Upper lobe of left lung (tissue), 6 donors: ENCODE data around the gene SCN4B. TPM values are rescaled to one million over a fixed set of nuclear protein-coding genes. Genes with fewer than 3 reads are reported as not detected.

Experiments
- ATAC-seq, 2 donors: fragments of 200-7000 bp; cut with Tn5 transposase; one replicate each; pipeline ENCODE4 v1.9.1; 2022; ENCODE audit warnings: mild to moderate bottlenecking in 2 of 2, moderate library complexity in 2 of 2; ENCODE audit not compliant: low FRiP score in 2 of 2
- DNase-seq, 2 donors: peaks; one replicate each; pipeline ENCODE4 v3.0.0-alpha.2; 2019 to 2020
- H3K27ac ChIP-seq, 4 donors: fragments of 200-600 bp; sonication (generic); one replicate each; pipeline ENCODE4 v1.5.1; 2016 to 2019
- H3K27me3 ChIP-seq, 4 donors: fragments of 200-600 bp; sonication (generic); one replicate each; pipeline ENCODE4 v1.5.1; 2017 to 2019
- H3K36me3 ChIP-seq, 4 donors: fragments of 200-600 bp; sonication (generic); one replicate each; pipeline ENCODE4 v1.5.1; 2016 to 2019
- H3K4me1 ChIP-seq, 4 donors: fragments of 200-600 bp; sonication (generic); one replicate each; pipeline ENCODE4 v1.5.1; 2018 to 2019
- H3K4me3 ChIP-seq, 4 donors: fragments of 200-600 bp; sonication (generic); one replicate each; pipeline ENCODE4 v1.5.1; 2017 to 2019; ENCODE audit warnings: mild to moderate bottlenecking in 2 of 4, moderate library complexity in 1 of 4
- H3K9me3 ChIP-seq, 4 donors: fragments of 200-600 bp; sonication (generic); one replicate each; pipeline ENCODE4 v1.5.1; 2018 to 2019
- CTCF ChIP-seq, 6 experiments: fragments of 450-650 bp in 4 of 6; fragments of 200-600 bp in 2 of 6; sonication (generic) in 2 of 6; IDR thresholded peaks; one replicate each; pipeline ENCODE4 v1.5.1; 2016 to 2019; ENCODE audit warnings: antibody characterized with exemption in 6 of 6
- EP300 ChIP-seq, 4 donors: sonication (generic); formaldehyde crosslinking; IDR thresholded peaks; one replicate each; pipeline ENCODE4 v1.5.1; 2017; ENCODE audit warnings: antibody characterized with exemption in 4 of 4, control low read depth in 2 of 4
- POLR2A ChIP-seq, 4 donors: fragments of 450-650 bp; IDR thresholded peaks; one replicate each; pipeline ENCODE4 v1.5.1; 2016 to 2017; ENCODE audit warnings: antibody characterized with exemption in 4 of 4, mild to moderate bottlenecking in 2 of 4
- POLR2AphosphoS5 ChIP-seq, 2 donors: sonication (generic); formaldehyde crosslinking; IDR thresholded peaks; one replicate each; pipeline ENCODE4 v1.5.1; 2017; ENCODE audit warnings: antibody characterized with exemption in 2 of 2
- WGBS, 2 donors: methylation state at CpG; one replicate each; pipeline ENCODE4 v1.1.5; 2017 to 2018; 5-methylcytosine and 5-hydroxymethylcytosine counted together
- total RNA-seq, 6 donors: library from RNA; depleted of rRNA in 4 of 6; stranded (reverse); fragments of >200 nt in 4 of 6; gene quantifications; one replicate each; pipeline versions ENCODE4 v1.1.0 to v1.2.1, GENCODE V29; 2016 to 2021
- donor health status: DM: no; HTN: no; CAD: no; lungs with moderate emphysema.
- donor health status: DM: no; HTN: yes; CAD: no; lungs with severe emphysema.

SCN4B gene
- total RNA-seq, 6 donors from 2014 or later, result under 0.01 to 5.5 (median 3.3) TPM

GRCh38 chr11:118156531-118157185 is 4.0 kb upstream of the SCN4B start:
- Histone ChIP-seq H3K36me3 (no peaks in the 10 kb centered on the region), H3K27me3 (peaks cover 0 to 40% (median 18%) of the 10 kb centered on the region in 4 donors), H3K4me1 (peaks cover 14 to 41% (median 28%) of the 10 kb centered on the region in 4 donors), H3K9me3 (no peaks in the 10 kb centered on the region), H3K27ac (no peak overlapping the region), H3K4me3 (no peak overlapping the region)
- no peak for TF ChIP-seq POLR2A (IDR thresholded peaks at IDR 0.05)
- no peak for TF ChIP-seq POLR2AphosphoS5 (IDR thresholded peaks at IDR 0.05)
- TF ChIP-seq CTCF (IDR thresholded peaks at IDR 0.05), result no peak
- TF ChIP-seq EP300 (IDR thresholded peaks at IDR 0.05), result no peak
- DNase-seq (no peak), ATAC-seq (no peak)
- 11 to 18% methylated on average over 19 to 21 of the region's 21 CpGs for WGBS, 2 donors

GRCh38 chr11:118155776-118156530 is 3.3 kb upstream of the SCN4B start:
- TF ChIP-seq EP300 (IDR thresholded peaks at IDR 0.05) (no peak), CTCF (IDR thresholded peaks at IDR 0.05) (no peak), POLR2A (IDR thresholded peaks at IDR 0.05) (no peak), POLR2AphosphoS5 (IDR thresholded peaks at IDR 0.05) (no peak)
- Histone ChIP-seq H3K36me3 (no peaks in the 10 kb centered on the region), H3K27ac (no peak overlapping the region), H3K4me1 (peaks cover 14 to 47% (median 30%) of the 10 kb centered on the region in 4 donors), H3K27me3 (peaks cover 0 to 42% (median 18%) of the 10 kb centered on the region in 4 donors), H3K4me3 (no peak overlapping the region), H3K9me3 (no peaks in the 10 kb centered on the region)
- ATAC-seq, result no peak
- no peak for DNase-seq
- WGBS, 2 donors, result 32 to 55% methylated on average over 5 to 11 of the region's 11 CpGs

DNA sequence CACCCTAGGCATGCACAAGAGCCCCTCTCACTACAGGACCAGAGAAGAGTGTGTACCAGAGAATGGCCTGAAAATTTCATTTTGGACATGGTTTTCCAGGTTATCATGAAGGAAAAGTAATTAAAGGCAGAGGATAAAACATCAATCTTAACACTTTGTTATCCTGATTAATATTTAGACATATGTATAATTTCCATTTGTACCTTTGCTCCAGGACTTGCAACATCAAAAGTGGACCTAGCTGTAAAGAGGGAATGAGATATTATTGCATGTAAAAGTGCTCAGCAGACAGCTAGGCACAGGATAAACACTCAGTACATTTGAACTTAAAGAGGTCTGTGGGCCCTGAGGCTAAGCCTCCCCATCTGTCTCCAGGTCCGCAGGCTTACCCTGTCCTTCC is 2.0 kb upstream of the SCN4B start:
- no peaks in the 10 kb centered on the region for H3K9me3 ChIP-seq
- ATAC-seq (no peak), DNase-seq (no peak)
- H3K4me1 ChIP-seq, result peaks cover 14 to 47% (median 30%) of the 10 kb centered on the region in 4 donors
- 73 to 76% methylated on average over 1 of the region's 1 CpG for WGBS, 2 donors
- H3K27me3 ChIP-seq, result peaks cover 0 to 42% (median 18%) of the 10 kb centered on the region in 4 donors
- H3K27ac ChIP-seq, result no peak overlapping the region
- no peak overlapping the region for H3K4me3 ChIP-seq
- TF ChIP-seq POLR2AphosphoS5 (IDR thresholded peaks at IDR 0.05) (no peak), CTCF (IDR thresholded peaks at IDR 0.05) (no peak), EP300 (IDR thresholded peaks at IDR 0.05) (no peak), POLR2A (IDR thresholded peaks at IDR 0.05) (no peak)
- no peaks in the 10 kb centered on the region for H3K36me3 ChIP-seq

DNA sequence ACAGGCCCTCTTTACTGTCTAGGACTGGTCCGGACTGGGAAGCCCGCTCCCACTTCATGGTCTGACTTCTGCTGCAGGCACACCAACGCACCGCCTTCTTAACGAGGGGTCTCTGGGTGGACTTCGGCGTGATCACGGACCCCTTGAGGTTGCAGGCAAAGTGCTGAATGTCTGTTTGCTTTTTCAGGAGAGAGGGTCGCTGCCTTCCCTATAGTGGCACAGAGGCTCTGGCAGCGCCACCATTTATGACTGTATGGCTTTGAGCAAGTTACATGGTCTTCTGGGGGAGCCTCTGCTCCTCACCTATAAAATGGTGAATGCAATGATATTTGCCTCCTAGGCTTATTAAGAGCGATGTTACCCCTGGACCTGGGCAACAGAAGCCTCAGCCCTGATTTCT is 1.4 kb upstream of the SCN4B start:
- DNase-seq (no peak), ATAC-seq (no peak)
- Histone ChIP-seq H3K4me3 (no peak overlapping the region), H3K27me3 (peaks cover 0 to 42% (median 18%) of the 10 kb centered on the region in 4 donors), H3K36me3 (no peaks in the 10 kb centered on the region), H3K27ac (no peak overlapping the region), H3K4me1 (peaks cover 14 to 47% (median 30%) of the 10 kb centered on the region in 4 donors), H3K9me3 (no peaks in the 10 kb centered on the region)
- no peak for TF ChIP-seq EP300 (IDR thresholded peaks at IDR 0.05)
- no peak for TF ChIP-seq CTCF (IDR thresholded peaks at IDR 0.05)
- TF ChIP-seq POLR2AphosphoS5 (IDR thresholded peaks at IDR 0.05), result no peak
- no peak for TF ChIP-seq POLR2A (IDR thresholded peaks at IDR 0.05)
- WGBS, 2 donors, result 85% methylated on average over 8 to 11 of the region's 11 CpGs
